ENCODE data around the gene XRCC1. TPM values are rescaled to one million over a fixed set of nuclear protein-coding genes. Genes with fewer than 3 reads are reported as not detected.
A peak's percentile ranks its signal among the peaks of the same experiment; 100 is the strongest.
"Not testable (repeated sequence)": the region's sequence is repeated elsewhere in the genome, so short reads cannot be mapped to it uniquely, and the experiment has no call there.

XRCC1 gene
- total RNA-seq, 1 experiment from 2014 or later = 42.7 TPM

- peak; percentile 95 for DNase-seq (ENCODE audit: low read depth)
Measured at GRCh38 chr19:43519436-43520088, 55.8 kb downstream of the XRCC1 start.

- peak; percentile 29 for DNase-seq (ENCODE audit: low read depth)
Measured at GRCh38 chr19:43518051-43518450, 57.3 kb downstream of the XRCC1 start.

GRCh38 chr19:43512399-43512798, 62.9 kb downstream of the XRCC1 start:
- not testable (repeated sequence) for DNase-seq (ENCODE audit: low read depth)

GRCh38 chr19:43511324-43511723, 64.0 kb downstream of the XRCC1 start:
- no peak for DNase-seq (ENCODE audit: low read depth)

GRCh38 chr19:43510713-43511112, 64.6 kb downstream of the XRCC1 start:
- DNase-seq (ENCODE audit: low read depth) = no peak

- no peak for DNase-seq (ENCODE audit: low read depth)
Measured at GRCh38 chr19:43507880-43508279, 67.4 kb downstream of the XRCC1 start.

- no peak for DNase-seq (ENCODE audit: low read depth)
Measured at GRCh38 chr19:43506629-43507028, 68.7 kb downstream of the XRCC1 start.

GRCh38 chr19:43505941-43506340, 69.4 kb downstream of the XRCC1 start:
- no peak for DNase-seq (ENCODE audit: low read depth)

GRCh38 chr19:43505186-43505456, 70.2 kb downstream of the XRCC1 start:
- no peak for DNase-seq (ENCODE audit: low read depth)

GRCh38 chr19:43504426-43505185, 70.7 kb downstream of the XRCC1 start, which contains the start of gene PHLDB3:
Gene PHLDB3, minus strand, starts transcription at chr19:43504746. Its CDS starts 628 bp downstream, at chr19:43504118.
- DNase-seq (ENCODE audit: low read depth) = no peak

- DNase-seq (ENCODE audit: low read depth) = peak; percentile 92
Measured at GRCh38 chr19:43503501-43504425, 71.6 kb downstream of the XRCC1 start.

GRCh38 chr19:43502419-43502976, 72.8 kb downstream of the XRCC1 start:
- no peak for DNase-seq (ENCODE audit: low read depth)

GRCh38 chr19:43501661-43502418, 73.5 kb downstream of the XRCC1 start:
- no peak for DNase-seq (ENCODE audit: low read depth)

GRCh38 chr19:43499042-43499441, 76.3 kb downstream of the XRCC1 start:
- DNase-seq (ENCODE audit: low read depth) = no peak

GRCh38 chr19:43498233-43498842, 77.0 kb downstream of the XRCC1 start:
- DNase-seq (ENCODE audit: low read depth) = no peak

GRCh38 chr19:43496960-43497359, 78.4 kb downstream of the XRCC1 start:
- no peak for DNase-seq (ENCODE audit: low read depth)

- no peak for DNase-seq (ENCODE audit: low read depth)
Measured at GRCh38 chr19:43495082-43495481, 80.2 kb downstream of the XRCC1 start.

Measured in RPMI7951 (cell line).